Mesendoderm (in vitro differentiated cells): ENCODE results near the gene GLTPD2.

Source experiments
- DNase-seq: peaks from one replicate; pipeline ENCODE4 v3.0.0; 2013
- H2AK5ac ChIP-seq: 2 replicates; pipeline ENCODE4 v1.6.1; 2013; ENCODE audit warnings: low read length, inconsistent platforms
- H2BK120ac ChIP-seq: 2 replicates; pipeline ENCODE4 v1.6.1; 2013; ENCODE audit warnings: low read depth, mild to moderate bottlenecking, low read length, moderate library complexity, mixed read lengths
- H2BK15ac ChIP-seq: replicated peaks from 2 replicates; pipeline ENCODE4 v1.6.1; 2013; ENCODE audit warnings: low read depth, mild to moderate bottlenecking, moderate library complexity
- H2BK5ac ChIP-seq: 2 replicates; pipeline ENCODE4 v1.6.1; 2013; ENCODE audit warnings: low read length, inconsistent platforms
- H3K18ac ChIP-seq: 2 replicates; pipeline ENCODE4 v1.6.1; 2013; ENCODE audit warnings: mild to moderate bottlenecking, low read length, mixed read lengths
- H3K23ac ChIP-seq: one replicate; pipeline ENCODE4 v1.6.1; 2013; ENCODE audit warnings: low read length
- H3K27ac ChIP-seq: 2 replicates; pipeline ENCODE4 v1.5.1; 2013; ENCODE audit warnings: low read depth, mild to moderate bottlenecking, inconsistent platforms, low read length, moderate library complexity
- H3K27me3 ChIP-seq: 2 replicates; pipeline ENCODE4 v1.6.1; 2013; ENCODE audit warnings: low read length, control low read depth, mild to moderate bottlenecking, inconsistent platforms; ENCODE audit not compliant: insufficient read depth, poor library complexity
- H3K36me3 ChIP-seq: 2 replicates; pipeline ENCODE4 v1.6.1; 2013; ENCODE audit warnings: low read length, inconsistent platforms; ENCODE audit not compliant: control insufficient read depth, insufficient read depth
- H3K4ac ChIP-seq: one replicate; pipeline ENCODE4 v1.6.1; 2013; ENCODE audit warnings: low read depth, mild to moderate bottlenecking, low read length, moderate library complexity
- H3K4me1 ChIP-seq: 2 replicates; pipeline ENCODE4 v1.6.1; 2013; ENCODE audit warnings: low read depth, low read length, inconsistent platforms; ENCODE audit not compliant: control insufficient read depth
- H3K4me2 ChIP-seq: 2 replicates; pipeline ENCODE4 v1.6.1; 2013; ENCODE audit warnings: low read length
- H3K4me3 ChIP-seq: 2 replicates; pipeline ENCODE4 v1.5.1; 2013; ENCODE audit warnings: mild to moderate bottlenecking, low read length
- H3K56ac ChIP-seq: one replicate; pipeline ENCODE4 v1.6.1; 2013; ENCODE audit warnings: low read length
- H3K79me1 ChIP-seq: 2 replicates; pipeline ENCODE4 v1.6.1; 2013; ENCODE audit warnings: low read length, inconsistent platforms
- H3K79me2 ChIP-seq: 2 replicates; pipeline ENCODE4 v1.6.1; 2013; ENCODE audit warnings: mild to moderate bottlenecking, low read length; ENCODE audit not compliant: control insufficient read depth, insufficient read depth
- H3K9ac ChIP-seq: 2 replicates; pipeline ENCODE4 v1.6.1; 2013; ENCODE audit warnings: low read length, inconsistent platforms
- H4K5ac ChIP-seq: one replicate; pipeline ENCODE4 v1.6.1; 2013; ENCODE audit warnings: low read length
- H4K8ac ChIP-seq: one replicate; pipeline ENCODE4 v1.6.1; 2013; ENCODE audit warnings: low read depth, mild to moderate bottlenecking, control low read depth, low read length, moderate library complexity
- WGBS: extraction: QIAGEN DNeasy Blood & Tissue Kit; methylation state at CpG from one replicate; pipeline ENCODE4 v1.1.7; 2013; ENCODE audit warnings: low lambda C conversion rate, missing lambda C conversion rate; ENCODE audit not compliant: insufficient coverage; ENCODE audit errors: extremely low coverage; 5-methylcytosine and 5-hydroxymethylcytosine counted together

Gene GLTPD2

GRCh38 chr17:4812690-4813089 lies 23.9 kb downstream of the GLTPD2 start:
- no CpG with 5 or more reads among the region's 7 CpGs for WGBS

DNA sequence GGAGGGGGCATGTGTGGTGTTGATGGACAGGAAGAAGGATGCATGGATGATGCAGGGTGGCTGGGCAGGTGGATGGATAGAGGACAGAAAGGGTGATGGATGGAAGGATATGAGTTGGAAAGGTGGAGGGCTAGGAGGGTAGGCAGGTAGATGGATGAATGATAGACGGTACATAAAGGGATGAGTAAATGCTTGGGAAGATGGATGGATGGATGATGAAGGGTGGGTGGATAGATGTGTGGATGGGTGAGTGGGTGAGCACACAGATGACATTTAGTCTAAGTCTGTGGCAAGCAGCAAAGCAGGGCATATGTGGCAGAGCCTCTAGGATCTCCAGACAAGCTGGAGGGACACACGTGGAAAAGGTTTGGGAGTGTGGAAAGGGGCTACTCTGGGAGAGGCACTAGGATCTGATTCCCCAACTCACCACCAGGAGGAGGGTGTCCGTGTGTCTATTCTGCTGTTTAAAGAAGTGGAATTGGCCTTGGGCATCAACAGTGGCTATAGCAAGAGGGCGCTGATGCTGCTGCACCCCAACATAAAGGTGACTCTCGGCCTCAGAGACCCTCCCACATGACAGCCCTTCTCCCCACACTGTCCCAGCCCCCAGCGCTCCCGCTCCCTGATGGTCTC lies 26.4 kb downstream of the GLTPD2 start:
- peak; percentile 31 for DNase-seq
- Histone ChIP-seq H3K27me3 (no peaks in the 10 kb centered on the region), H3K56ac (no peak overlapping the region), H4K8ac (no peak overlapping the region), H2BK15ac (no peak overlapping the region), H3K9ac (no peak overlapping the region), H4K5ac (no peak overlapping the region), H2BK5ac (no peak overlapping the region), H3K36me3 (peaks cover 5% of the 10 kb centered on the region), H3K4me1 (no peaks in the 10 kb centered on the region), H3K79me1 (no peaks in the 10 kb centered on the region), H3K23ac (peak overlapping the region; percentile 45), H3K18ac (no peak overlapping the region), H2AK5ac (no peak overlapping the region), H3K27ac (no peak overlapping the region), H3K79me2 (no peaks in the 10 kb centered on the region), H3K4me2 (no peak overlapping the region), H2BK120ac (no peak overlapping the region), H3K4me3 (no peak overlapping the region), H3K4ac (no peak overlapping the region)
- WGBS = 100% methylated on average over 1 of the region's 7 CpGs

More at GRCh38 chr17:4812690-4813089, 23.9 kb downstream of the GLTPD2 start:
- Histone ChIP-seq H2BK15ac (no peak overlapping the region), H3K36me3 (peaks cover 5% of the 10 kb centered on the region), H3K79me1 (no peaks in the 10 kb centered on the region), H2BK120ac (no peak overlapping the region), H2AK5ac (no peak overlapping the region), H2BK5ac (no peak overlapping the region), H3K18ac (no peak overlapping the region), H3K4me2 (no peak overlapping the region), H3K79me2 (no peaks in the 10 kb centered on the region), H4K5ac (no peak overlapping the region), H3K9ac (no peak overlapping the region), H3K4me3 (no peak overlapping the region), H3K27me3 (no peaks in the 10 kb centered on the region), H3K27ac (no peak overlapping the region), H3K4ac (no peak overlapping the region), H3K4me1 (no peaks in the 10 kb centered on the region), H4K8ac (no peak overlapping the region), H3K23ac (no peak overlapping the region), H3K56ac (no peak overlapping the region)
- DNase-seq = no peak

GRCh38 chr17:4816826-4817225 lies 28.1 kb downstream of the GLTPD2 start:
- no peak for DNase-seq
- H2AK5ac ChIP-seq = no peak overlapping the region
- no peak overlapping the region for H3K56ac ChIP-seq
- H3K36me3 ChIP-seq = peaks cover 5% of the 10 kb centered on the region
- no peak overlapping the region for H3K4me2 ChIP-seq
- H4K5ac ChIP-seq = no peak overlapping the region
- H3K79me1 ChIP-seq = no peaks in the 10 kb centered on the region
- no peaks in the 10 kb centered on the region for H3K79me2 ChIP-seq
- H3K4ac ChIP-seq = no peak overlapping the region
- no peak overlapping the region for H3K27ac ChIP-seq
- H3K9ac ChIP-seq = no peak overlapping the region
- no CpG with 5 or more reads among the region's 13 CpGs for WGBS
- H2BK5ac ChIP-seq = no peak overlapping the region
- no peak overlapping the region for H3K23ac ChIP-seq
- H2BK120ac ChIP-seq = no peak overlapping the region
- H3K27me3 ChIP-seq = no peaks in the 10 kb centered on the region
- H2BK15ac ChIP-seq = no peak overlapping the region
- H3K4me1 ChIP-seq = no peaks in the 10 kb centered on the region
- H3K4me3 ChIP-seq = no peak overlapping the region
- H3K18ac ChIP-seq = no peak overlapping the region
- H4K8ac ChIP-seq = no peak overlapping the region

DNA sequence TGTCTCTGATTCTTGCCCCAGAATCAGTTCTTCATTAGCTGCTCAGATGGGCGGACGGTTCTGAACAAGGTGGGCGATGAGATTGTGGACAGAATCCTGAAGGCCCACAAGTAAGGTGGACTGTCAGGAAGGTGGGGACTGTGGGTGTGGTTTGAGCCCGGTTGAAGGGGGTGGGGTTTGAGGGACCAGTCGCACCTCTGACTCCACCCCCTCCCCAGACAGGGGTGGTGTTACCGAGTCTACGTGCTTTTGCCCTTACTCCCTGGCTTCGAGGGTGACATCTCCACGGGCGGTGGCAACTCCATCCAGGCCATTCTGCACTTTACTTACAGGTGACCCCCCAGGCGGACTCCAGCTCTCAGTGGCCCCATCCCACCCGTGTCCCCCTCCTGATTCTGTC lies 29.5 kb downstream of the GLTPD2 start:
- H3K27me3 ChIP-seq = no peaks in the 10 kb centered on the region
- no peak overlapping the region for H3K27ac ChIP-seq
- no peak overlapping the region for H3K4me2 ChIP-seq
- no peak for DNase-seq
- H3K18ac ChIP-seq = no peak overlapping the region
- no peak overlapping the region for H3K4ac ChIP-seq
- H3K4me1 ChIP-seq = no peaks in the 10 kb centered on the region
- H2BK5ac ChIP-seq = no peak overlapping the region
- H3K36me3 ChIP-seq = peaks cover 5% of the 10 kb centered on the region
- no peak overlapping the region for H4K5ac ChIP-seq
- no peaks in the 10 kb centered on the region for H3K79me2 ChIP-seq
- no peak overlapping the region for H4K8ac ChIP-seq
- H2BK15ac ChIP-seq = no peak overlapping the region
- H3K56ac ChIP-seq = no peak overlapping the region
- H2AK5ac ChIP-seq = no peak overlapping the region
- H3K4me3 ChIP-seq = no peak overlapping the region
- no peak overlapping the region for H3K23ac ChIP-seq
- no peak overlapping the region for H3K9ac ChIP-seq
- H3K79me1 ChIP-seq = no peaks in the 10 kb centered on the region
- H2BK120ac ChIP-seq = no peak overlapping the region
- no CpG with 5 or more reads among the region's 12 CpGs for WGBS

GRCh38 chr17:4822835-4823234 lies 34.1 kb downstream of the GLTPD2 start:
- Histone ChIP-seq H3K23ac (no peak overlapping the region), H3K9ac (no peak overlapping the region), H3K36me3 (no peaks in the 10 kb centered on the region), H3K4me3 (no peak overlapping the region), H4K5ac (no peak overlapping the region), H3K27ac (no peak overlapping the region), H3K79me2 (no peaks in the 10 kb centered on the region), H3K18ac (no peak overlapping the region), H4K8ac (no peak overlapping the region), H2BK15ac (no peak overlapping the region), H3K27me3 (no peaks in the 10 kb centered on the region), H3K4me2 (no peak overlapping the region), H3K79me1 (no peaks in the 10 kb centered on the region), H3K4ac (no peak overlapping the region), H3K56ac (no peak overlapping the region), H2BK120ac (no peak overlapping the region), H2AK5ac (no peak overlapping the region), H3K4me1 (no peaks in the 10 kb centered on the region), H2BK5ac (no peak overlapping the region)
- no CpG with 5 or more reads among the region's 3 CpGs for WGBS
- DNase-seq = no peak
